Neutrophil (primary cell): ENCODE measurements around the gene RPS5.

Source experiments
- H3K27ac ChIP-seq: fragments of 200-600 bp; sonication (generic); 2 replicates; pipeline ENCODE4 v1.5.1; 2016; ENCODE audit warnings: mild to moderate bottlenecking, moderate library complexity
- H3K27me3 ChIP-seq: fragments of 200-600 bp; sonication (generic); 2 replicates; pipeline ENCODE4 v1.6.0; 2016; ENCODE audit warnings: mild to moderate bottlenecking
- H3K36me3 ChIP-seq: fragments of 200-600 bp; sonication (generic); 2 replicates; pipeline ENCODE4 v1.5.1; 2017
- H3K4me1 ChIP-seq, 2 experiments: fragments of 200-600 bp in 1 of 2; sonication (generic) in 1 of 2; 1 replicate in 1 of 2; 2 replicates in 1 of 2; pipeline versions ENCODE4 v1.5.1 to v1.6.1; 2013 to 2016; ENCODE audit warnings: low read depth in 1 of 2, low read length in 1 of 2, mild to moderate bottlenecking in 1 of 2, moderate library complexity in 1 of 2; ENCODE audit not compliant: control insufficient read depth in 1 of 2, insufficient read depth in 1 of 2
- H3K4me3 ChIP-seq, 2 experiments: fragments of 200-600 bp in 1 of 2; sonication (generic) in 1 of 2; 1 replicate in 1 of 2; 2 replicates in 1 of 2; pipeline ENCODE4 v1.5.1; 2013 to 2016; ENCODE audit warnings: low read depth in 1 of 2, low read length in 1 of 2, mild to moderate bottlenecking in 1 of 2, moderate library complexity in 1 of 2
- H3K9me3 ChIP-seq: fragments of 200-600 bp; sonication (generic); 2 replicates; pipeline ENCODE4 v1.5.1; 2016
- TF ChIP-seq, protein P1 (sequence below): fragments of 200-600 bp; sonication (generic); IDR thresholded peaks from 2 replicates; pipeline ENCODE4 v1.5.1; 2016; ENCODE audit warnings: antibody characterized with exemption

RPS5 gene

DNA sequence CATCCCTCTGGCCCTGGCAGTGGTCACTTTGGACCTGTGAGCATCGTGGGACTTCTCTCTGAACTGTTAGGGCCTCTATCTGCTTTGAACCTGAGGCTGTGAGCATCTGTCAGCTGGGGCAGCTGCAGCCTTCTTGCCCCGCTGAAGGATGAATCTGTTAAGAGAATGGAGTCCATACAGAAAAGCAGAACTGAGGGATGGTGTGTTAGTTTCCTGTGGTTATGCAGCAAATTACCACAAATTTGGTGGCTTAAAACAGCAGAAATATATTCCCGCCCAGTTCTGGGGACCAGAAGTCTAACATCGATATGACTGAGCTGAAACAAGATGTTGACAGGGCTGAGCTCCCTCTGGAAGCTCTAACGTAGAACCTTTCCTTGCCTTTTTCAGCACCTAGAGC lies 22.9 kb upstream of the RPS5 start:
- TF ChIP-seq, protein P1, sequence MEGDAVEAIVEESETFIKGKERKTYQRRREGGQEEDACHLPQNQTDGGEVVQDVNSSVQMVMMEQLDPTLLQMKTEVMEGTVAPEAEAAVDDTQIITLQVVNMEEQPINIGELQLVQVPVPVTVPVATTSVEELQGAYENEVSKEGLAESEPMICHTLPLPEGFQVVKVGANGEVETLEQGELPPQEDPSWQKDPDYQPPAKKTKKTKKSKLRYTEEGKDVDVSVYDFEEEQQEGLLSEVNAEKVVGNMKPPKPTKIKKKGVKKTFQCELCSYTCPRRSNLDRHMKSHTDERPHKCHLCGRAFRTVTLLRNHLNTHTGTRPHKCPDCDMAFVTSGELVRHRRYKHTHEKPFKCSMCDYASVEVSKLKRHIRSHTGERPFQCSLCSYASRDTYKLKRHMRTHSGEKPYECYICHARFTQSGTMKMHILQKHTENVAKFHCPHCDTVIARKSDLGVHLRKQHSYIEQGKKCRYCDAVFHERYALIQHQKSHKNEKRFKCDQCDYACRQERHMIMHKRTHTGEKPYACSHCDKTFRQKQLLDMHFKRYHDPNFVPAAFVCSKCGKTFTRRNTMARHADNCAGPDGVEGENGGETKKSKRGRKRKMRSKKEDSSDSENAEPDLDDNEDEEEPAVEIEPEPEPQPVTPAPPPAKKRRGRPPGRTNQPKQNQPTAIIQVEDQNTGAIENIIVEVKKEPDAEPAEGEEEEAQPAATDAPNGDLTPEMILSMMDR, result no peak
- Histone ChIP-seq H3K4me3 (no peak overlapping the region), H3K4me1 (peaks cover 21 to 24% of the 10 kb centered on the region in 2 experiments), H3K27ac (peak overlapping the region; percentile 56), H3K36me3 (no peaks in the 10 kb centered on the region), H3K27me3 (no peaks in the 10 kb centered on the region), H3K9me3 (no peaks in the 10 kb centered on the region)

DNA sequence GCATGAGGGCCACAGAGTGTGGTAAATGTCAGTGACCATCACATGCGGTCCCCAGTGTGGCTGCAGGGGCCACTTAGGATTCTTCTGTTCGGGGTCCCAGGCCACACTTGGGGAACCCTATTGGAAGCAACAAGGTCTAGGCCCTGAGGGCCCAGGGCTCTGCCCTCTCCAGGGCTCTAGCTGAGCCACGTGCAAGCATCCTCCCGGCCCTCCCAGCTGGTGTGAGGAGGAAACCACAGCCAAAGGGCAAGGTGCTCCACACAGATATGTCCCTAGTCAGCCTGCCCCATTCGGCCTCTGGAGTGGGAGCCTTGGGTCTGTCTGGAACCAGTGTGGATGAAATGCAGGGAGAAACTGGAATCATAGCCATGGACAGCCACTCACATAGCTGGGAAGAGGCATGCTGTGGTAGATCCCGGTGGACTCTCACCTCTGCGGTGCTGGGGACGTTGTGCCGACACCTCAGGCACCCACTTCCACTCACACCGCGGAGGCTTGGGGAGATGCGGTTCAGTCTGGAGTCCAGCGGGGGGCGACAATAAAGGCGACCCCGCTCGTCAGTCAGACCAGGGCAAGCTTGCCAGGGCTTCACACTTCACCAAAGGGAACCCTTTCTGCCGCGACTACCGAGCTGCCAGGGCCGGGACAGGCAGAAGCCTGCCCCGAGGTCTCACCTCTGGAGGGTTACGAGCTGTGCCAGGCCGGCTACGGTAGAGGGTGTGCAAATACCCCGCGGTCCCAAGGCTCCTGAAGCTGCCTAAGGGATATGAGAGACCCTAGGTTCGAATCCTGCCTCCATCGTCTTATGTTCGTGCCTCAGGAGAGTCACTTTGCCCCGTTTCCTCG lies 20.3 kb upstream of the RPS5 start:
- Histone ChIP-seq H3K27me3 (no peaks in the 10 kb centered on the region), H3K4me3 (no peak overlapping the region), H3K4me1 (peaks cover 19 to 22% of the 10 kb centered on the region in 2 experiments), H3K27ac (no peak overlapping the region), H3K36me3 (no peaks in the 10 kb centered on the region), H3K9me3 (no peaks in the 10 kb centered on the region)
- TF ChIP-seq, protein P1, result no peak

DNA sequence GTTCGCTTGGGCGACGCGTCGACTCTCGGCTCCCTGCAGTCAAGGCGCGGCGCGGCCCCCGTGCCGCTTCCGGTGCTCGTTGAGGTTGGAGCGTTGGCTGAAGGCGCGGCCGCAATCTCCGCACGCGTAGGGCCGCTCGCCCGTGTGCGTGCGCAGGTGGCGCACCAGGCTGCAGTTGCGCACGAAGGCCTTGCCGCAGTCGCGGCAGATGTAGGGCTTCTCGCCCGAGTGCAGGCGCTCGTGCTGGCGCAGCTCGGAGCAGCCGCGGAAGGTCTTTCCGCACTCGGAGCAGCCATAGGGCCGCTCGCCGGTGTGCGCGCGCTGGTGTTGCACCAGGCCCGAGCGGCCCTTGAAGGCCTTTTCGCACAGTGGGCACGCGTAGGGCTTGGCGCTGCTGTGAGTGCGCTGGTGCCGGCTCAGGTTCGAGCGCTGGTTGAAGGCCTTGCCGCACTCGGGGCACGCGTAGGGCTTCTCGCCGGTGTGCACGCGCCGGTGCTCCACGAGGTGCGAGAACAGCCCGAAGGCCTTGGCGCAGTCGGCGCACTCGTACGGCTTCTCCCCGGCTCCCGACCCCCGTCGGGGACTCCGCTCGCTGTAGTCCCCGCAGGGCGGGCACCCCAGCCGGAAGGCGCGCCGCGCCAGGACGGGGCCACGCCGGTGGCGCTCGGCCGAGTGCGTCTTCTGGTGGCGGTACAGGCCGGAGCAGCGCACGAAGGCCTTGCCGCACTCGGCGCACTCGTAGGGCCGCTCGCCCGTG lies 19.2 kb upstream of the RPS5 start:
- no peaks in the 10 kb centered on the region for H3K27me3 ChIP-seq
- no peak overlapping the region for H3K4me3 ChIP-seq
- TF ChIP-seq, protein P1, result no peak
- H3K4me1 ChIP-seq, result peaks cover 12 to 14% of the 10 kb centered on the region in 2 experiments
- H3K36me3 ChIP-seq, result no peaks in the 10 kb centered on the region
- no peaks in the 10 kb centered on the region for H3K9me3 ChIP-seq
- H3K27ac ChIP-seq, result no peak overlapping the region

DNA sequence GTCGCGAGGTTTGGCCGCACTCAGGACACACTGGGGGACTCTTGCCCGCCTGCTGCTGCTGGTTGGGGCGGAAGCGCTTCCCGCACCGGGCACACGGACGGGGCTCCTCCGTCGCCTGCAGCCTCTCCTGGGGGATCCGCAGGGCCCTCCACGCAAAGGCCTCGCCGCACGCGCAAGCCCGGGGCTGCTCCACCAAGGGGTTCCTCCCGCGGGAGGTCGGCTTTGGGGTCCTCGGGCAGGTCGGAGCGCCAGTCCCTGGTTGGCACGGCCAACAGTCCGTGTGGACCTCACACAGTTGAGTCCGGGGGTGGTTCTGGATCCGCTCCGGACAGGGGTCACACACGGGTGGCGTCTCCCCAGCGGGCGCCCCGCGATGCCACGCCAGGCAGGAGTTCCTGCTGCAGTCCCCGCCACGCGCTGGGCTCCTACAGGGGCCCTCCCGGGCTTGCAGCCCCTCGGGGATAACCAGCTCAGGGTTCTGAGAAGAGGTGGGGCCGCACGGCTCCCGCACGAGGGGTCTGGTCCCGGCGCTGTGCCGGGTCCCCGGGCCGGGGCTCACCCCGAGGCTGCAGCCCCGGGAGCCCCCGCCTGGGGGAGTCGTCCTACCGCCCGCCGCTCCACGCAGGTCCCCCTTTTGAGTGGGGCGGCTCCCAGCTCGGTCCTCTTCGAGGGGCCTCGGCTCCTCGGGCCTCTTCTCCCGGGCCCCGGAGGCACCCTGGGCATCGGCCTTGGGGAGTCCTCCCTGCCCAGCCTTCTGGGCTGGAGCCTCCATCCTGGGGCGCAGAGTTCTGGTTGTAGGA lies 18.3 kb upstream of the RPS5 start:
- Histone ChIP-seq H3K36me3 (no peaks in the 10 kb centered on the region), H3K9me3 (no peaks in the 10 kb centered on the region), H3K27me3 (no peaks in the 10 kb centered on the region), H3K27ac (no peak overlapping the region), H3K4me3 (no peak overlapping the region), H3K4me1 (peaks cover 7% of the 10 kb centered on the region in 2 experiments)
- TF ChIP-seq, protein P1, result no peak

DNA sequence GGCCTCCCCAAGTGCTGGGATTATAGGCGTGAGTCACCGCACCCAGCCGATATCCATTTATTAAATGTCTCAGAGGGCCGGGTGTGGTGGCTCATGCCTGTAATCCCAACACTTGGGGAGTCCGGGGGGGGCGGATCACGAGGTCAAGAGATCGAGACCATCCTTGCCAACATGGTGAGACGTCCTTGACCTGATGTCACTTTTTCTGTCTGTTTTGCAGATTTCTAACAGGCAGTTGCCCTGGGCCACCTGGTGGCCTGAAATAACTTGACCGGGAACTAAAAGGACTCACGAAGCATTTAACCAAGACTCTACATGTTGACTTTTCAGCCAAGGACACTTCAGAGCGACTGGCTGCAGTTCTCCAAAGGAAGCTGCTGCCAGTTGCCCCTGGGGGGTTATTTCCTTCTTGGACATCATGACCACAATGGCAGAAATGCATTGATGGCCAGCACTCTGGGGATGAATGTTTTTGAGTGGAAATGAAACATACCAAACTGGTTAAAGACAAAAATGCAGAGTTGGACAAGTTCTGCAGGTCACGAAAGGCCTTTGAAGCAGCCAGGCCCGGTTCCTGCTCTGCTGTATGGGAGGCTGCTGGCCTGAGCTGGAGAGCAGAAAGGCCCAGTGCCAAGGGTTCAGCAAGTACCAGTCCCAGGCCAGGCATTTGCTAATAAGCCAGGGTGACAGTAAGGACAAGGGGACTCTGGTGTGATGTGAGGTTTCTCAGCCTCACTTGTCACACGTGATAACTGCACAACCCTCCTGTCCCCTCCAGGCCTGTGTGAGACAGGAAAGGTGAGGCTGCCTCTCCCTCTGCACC lies 14.5 kb upstream of the RPS5 start:
- TF ChIP-seq, protein P1, result no peak
- Histone ChIP-seq H3K27me3 (no peaks in the 10 kb centered on the region), H3K27ac (no peak overlapping the region), H3K36me3 (no peaks in the 10 kb centered on the region), H3K9me3 (no peaks in the 10 kb centered on the region), H3K4me3 (no peak overlapping the region), H3K4me1 (no peaks in the 10 kb centered on the region)
